Astrocyte (in vitro differentiated cells and primary cell): ENCODE results near the gene ZNF850. TPM values are rescaled to one million over a fixed set of nuclear protein-coding genes. Genes with fewer than 3 reads are reported as not detected.

ENCODE experiments used
- DNase-seq: peaks from one replicate; pipeline ENCODE4 v3.0.0-alpha.2; 2010; ENCODE audit warnings: low read depth
- FAIRE-seq: peaks from 2 replicates; lab custom pipeline; 2011; peaks lifted over from hg19 to GRCh38; lab: Jason Lieb, UNC
- H2AFZ ChIP-seq: 2 replicates; pipeline ENCODE4 v1.6.0; 2012; ENCODE audit warnings: low read depth, low read length, inconsistent platforms
- H3K27ac ChIP-seq: 2 replicates; pipeline ENCODE4 v1.5.1; 2011; ENCODE audit warnings: low read depth, low read length, inconsistent platforms
- H3K27me3 ChIP-seq: 2 replicates; pipeline ENCODE4 v1.6.0; 2011; ENCODE audit warnings: low read length, inconsistent platforms; ENCODE audit not compliant: insufficient read depth
- H3K36me3 ChIP-seq: 2 replicates; pipeline ENCODE4 v1.5.1; 2011; ENCODE audit warnings: low read length, inconsistent platforms; ENCODE audit not compliant: insufficient read depth
- H3K4me1 ChIP-seq: 2 replicates; pipeline ENCODE4 v1.5.1; 2011; ENCODE audit warnings: low read length, inconsistent platforms; ENCODE audit not compliant: insufficient read depth
- H3K4me2 ChIP-seq: 2 replicates; pipeline ENCODE4 v1.6.0; 2012; ENCODE audit warnings: low read length, inconsistent platforms
- H3K4me3 ChIP-seq: 2 replicates; pipeline ENCODE4 v1.5.1; 2011; ENCODE audit warnings: low read depth, mild to moderate bottlenecking, low read length, inconsistent platforms; ENCODE audit not compliant: insufficient read depth
- H3K79me2 ChIP-seq: 2 replicates; pipeline ENCODE4 v1.6.0; 2012; ENCODE audit warnings: mild to moderate bottlenecking, low read length, inconsistent platforms; ENCODE audit not compliant: insufficient read depth
- H3K9ac ChIP-seq: 2 replicates; pipeline ENCODE4 v1.6.0; 2012; ENCODE audit warnings: mild to moderate bottlenecking, low read length, inconsistent platforms
- H3K9me3 ChIP-seq: 2 replicates; pipeline ENCODE4 v1.5.1; 2012; ENCODE audit warnings: low read depth, mild to moderate bottlenecking, low read length, inconsistent platforms; ENCODE audit not compliant: insufficient read depth
- H4K20me1 ChIP-seq: 2 replicates; pipeline ENCODE4 v1.6.0; 2012; ENCODE audit warnings: low read length, inconsistent platforms; ENCODE audit not compliant: insufficient read depth
- H3K27ac Mint-ChIP-seq: one replicate; pipeline ENCODE4 v1.8.0; 2021; ENCODE audit warnings: mild to moderate bottlenecking, mixed read lengths; ENCODE audit not compliant: unreplicated experiment
- H3K27me3 Mint-ChIP-seq: one replicate; pipeline ENCODE4 v1.8.0; 2021; ENCODE audit warnings: low read depth, mixed read lengths; ENCODE audit not compliant: unreplicated experiment
- H3K36me3 Mint-ChIP-seq: one replicate; pipeline ENCODE4 v1.8.0; 2021; ENCODE audit warnings: low read depth, mixed read lengths; ENCODE audit not compliant: unreplicated experiment
- H3K4me1 Mint-ChIP-seq: one replicate; pipeline ENCODE4 v1.8.0; 2021; ENCODE audit warnings: low read depth, mixed read lengths; ENCODE audit not compliant: unreplicated experiment
- H3K4me3 Mint-ChIP-seq: one replicate; pipeline ENCODE4 v1.8.0; 2021; ENCODE audit warnings: mild to moderate bottlenecking, moderate library complexity, mixed read lengths; ENCODE audit not compliant: unreplicated experiment
- H3K9me3 Mint-ChIP-seq: one replicate; pipeline ENCODE4 v1.8.0; 2021; ENCODE audit warnings: mild to moderate bottlenecking, mixed read lengths; ENCODE audit not compliant: unreplicated experiment
- CTCF ChIP-seq: IDR thresholded peaks from 2 replicates; pipeline ENCODE4 v1.5.1; 2011; ENCODE audit warnings: low read depth, mild to moderate bottlenecking, inconsistent platforms, low read length, moderate library complexity; ENCODE audit not compliant: insufficient read depth
- EZH2 ChIP-seq: IDR thresholded peaks from 2 replicates; pipeline ENCODE4 v1.6.1; 2012; ENCODE audit warnings: mild to moderate bottlenecking, low read length, inconsistent platforms; ENCODE audit not compliant: insufficient read depth
- total RNA-seq: library from RNA; stranded (reverse); gene quantifications from 2 replicates; pipeline ENCODE4 v1.2.1, GENCODE V29; 2021

Gene ZNF850
- total RNA-seq, 1 donor from 2014 or later: 6.6 TPM

DNA sequence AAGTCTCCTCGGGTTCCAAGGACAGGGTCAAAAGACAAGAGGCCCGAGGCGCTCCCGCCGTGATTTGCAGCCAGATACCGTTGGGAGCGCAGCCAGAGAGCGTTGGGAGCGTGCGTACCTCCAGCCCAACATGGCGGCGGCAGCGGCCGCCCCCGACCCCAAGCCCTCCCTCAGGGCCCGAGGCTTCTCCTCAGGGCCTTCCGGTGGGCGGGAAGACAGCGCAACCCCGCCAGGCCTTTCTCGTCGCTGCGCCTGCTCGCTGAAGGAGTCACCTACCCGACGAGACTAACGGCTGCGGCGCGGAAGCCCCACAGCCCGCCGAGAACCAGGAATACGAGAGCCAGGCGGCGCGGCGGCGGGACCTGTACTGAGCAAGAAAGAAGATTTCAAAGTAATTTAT is 3.2 kb upstream of the ZNF850 start:
- peaks cover 4% of the 10 kb centered on the region for H3K4me1 ChIP-seq
- no peaks in the 10 kb centered on the region for H3K27me3 ChIP-seq
- no peaks in the 10 kb centered on the region for H3K9me3 ChIP-seq
- DNase-seq: peak; percentile 48
- no peaks in the 10 kb centered on the region for H3K36me3 ChIP-seq
- H3K4me3 Mint-ChIP-seq: no peak overlapping the region
- H2AFZ ChIP-seq: peak overlapping the region; percentile 56
- peaks cover 11% of the 10 kb centered on the region for H3K36me3 Mint-ChIP-seq
- H3K79me2 ChIP-seq: peaks cover 2% of the 10 kb centered on the region
- TF ChIP-seq CTCF: no peak
- no peak for TF ChIP-seq EZH2
- no peak overlapping the region for H3K4me3 ChIP-seq
- FAIRE-seq: no peak
- H3K27ac Mint-ChIP-seq: no peak overlapping the region
- no peaks in the 10 kb centered on the region for H3K27me3 Mint-ChIP-seq
- peaks cover 1% of the 10 kb centered on the region for H3K4me1 Mint-ChIP-seq
- peaks cover 37% of the 10 kb centered on the region for H3K9me3 Mint-ChIP-seq
- no peak overlapping the region for H3K27ac ChIP-seq
- H3K4me2 ChIP-seq: peak overlapping the region; percentile 50
- no peak overlapping the region for H3K9ac ChIP-seq
- no peaks in the 10 kb centered on the region for H4K20me1 ChIP-seq

DNA sequence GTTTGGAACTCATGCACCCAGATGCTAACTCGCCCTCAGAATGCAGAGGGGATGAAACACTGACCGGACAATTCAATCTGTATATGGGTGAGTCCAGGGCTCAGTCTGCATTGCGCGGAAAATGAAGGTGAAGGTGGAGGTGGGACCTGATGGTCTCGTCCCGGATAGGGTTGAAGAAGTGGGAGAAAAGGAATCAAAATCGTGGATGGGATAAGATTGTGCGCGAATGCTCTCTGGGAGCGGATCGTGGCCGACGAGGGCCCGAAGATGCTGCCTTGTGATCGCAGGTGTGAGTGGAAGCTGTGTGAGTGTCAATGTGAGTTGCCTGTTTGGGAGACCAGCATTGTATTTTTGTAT is 594 bp upstream of the ZNF850 start:
- H3K4me1 ChIP-seq: peaks cover 4% of the 10 kb centered on the region
- peaks cover 8% of the 10 kb centered on the region for H3K9me3 ChIP-seq
- peak overlapping the region; percentile 60 for H3K27ac Mint-ChIP-seq
- H2AFZ ChIP-seq: peak overlapping the region; percentile 98
- H3K9me3 Mint-ChIP-seq: peaks cover 35% of the 10 kb centered on the region
- TF ChIP-seq CTCF (no peak), EZH2 (no peak)
- no peaks in the 10 kb centered on the region for H3K36me3 ChIP-seq
- H3K27ac ChIP-seq: no peak overlapping the region
- FAIRE-seq: no peak
- no peaks in the 10 kb centered on the region for H3K27me3 ChIP-seq
- H4K20me1 ChIP-seq: no peaks in the 10 kb centered on the region
- peak overlapping the region; percentile 94 for H3K4me2 ChIP-seq
- DNase-seq: no peak
- peaks cover 27% of the 10 kb centered on the region for H3K79me2 ChIP-seq
- H3K4me3 ChIP-seq: peak overlapping the region; percentile 78
- H3K36me3 Mint-ChIP-seq: peaks cover 13% of the 10 kb centered on the region
- peaks cover 1% of the 10 kb centered on the region for H3K4me1 Mint-ChIP-seq
- peak overlapping the region; percentile 96 for H3K4me3 Mint-ChIP-seq
- H3K9ac ChIP-seq: peak overlapping the region; percentile 81
- H3K27me3 Mint-ChIP-seq: no peaks in the 10 kb centered on the region
